HepG2 (cell line): ENCODE results near the gene TRIM10. TPM values are rescaled to one million over a fixed set of nuclear protein-coding genes. Genes with fewer than 3 reads are reported as not detected.

Experiments
- ARNT2 ChIP-seq: sonication (generic); formaldehyde crosslinking; IDR thresholded peaks from 2 replicates; pipeline ENCODE4 v1.8.0; 2022; ENCODE audit warnings: mild to moderate bottlenecking, low read depth, missing genetic modification reagents, moderate library complexity
- FOXK1 ChIP-seq: sonication (generic); formaldehyde crosslinking; IDR thresholded peaks from 2 replicates; pipeline ENCODE4 v1.4.0; 2020; ENCODE audit warnings: low read depth, missing genetic modification reagents, borderline replicate concordance
- FOXP4 ChIP-seq: sonication (generic); formaldehyde crosslinking; IDR thresholded peaks from 2 replicates; pipeline ENCODE4 v1.4.0; 2020; ENCODE audit warnings: missing genetic modification reagents
- HIC2 ChIP-seq: sonication (generic); formaldehyde crosslinking; IDR thresholded peaks from 2 replicates; pipeline ENCODE4 v1.9.0; 2022; ENCODE audit warnings: low read depth, missing genetic modification reagents
- KDM1A ChIP-seq: IDR thresholded peaks from 2 replicates; pipeline ENCODE4 v1.6.1; 2016; ENCODE audit warnings: missing compliant biosample characterization
- MAFF ChIP-seq: IDR thresholded peaks from 2 replicates; pipeline ENCODE4 v1.6.1; 2011; ENCODE audit warnings: low read depth, low read length, improper control_type of control experiment
- MAFK ChIP-seq, 2 experiments: IDR thresholded peaks in 1 of 2; conservative IDR thresholded peaks in 1 of 2; 2 replicates each; pipeline ENCODE4 v1.6.1; 2011; ENCODE audit warnings: improper control_type of control experiment in 2 of 2, low read length in 2 of 2
- MATR3 ChIP-seq: sonication (generic); formaldehyde crosslinking; IDR thresholded peaks from 2 replicates; pipeline ENCODE4 v1.4.0; 2020; ENCODE audit warnings: missing genetic modification reagents
- MTERF4 ChIP-seq: sonication (generic); formaldehyde crosslinking; IDR thresholded peaks from 2 replicates; pipeline ENCODE4 v1.8.0; 2023; ENCODE audit warnings: mild to moderate bottlenecking, missing genetic modification reagents
- PITX1 ChIP-seq: sonication (generic); formaldehyde crosslinking; IDR thresholded peaks from 2 replicates; pipeline ENCODE4 v1.5.1; 2020; ENCODE audit warnings: mild to moderate bottlenecking, missing genetic modification reagents
- REL ChIP-seq: sonication (generic); formaldehyde crosslinking; conservative IDR thresholded peaks from 2 replicates; pipeline ENCODE4 v1.8.0; 2022; ENCODE audit warnings: mild to moderate bottlenecking, missing genetic modification reagents, moderate library complexity
- SETDB1 ChIP-seq: sonication (generic); formaldehyde crosslinking; IDR thresholded peaks from 2 replicates; pipeline ENCODE4 v1.5.1; 2020; ENCODE audit warnings: missing genetic modification reagents, mild to moderate bottlenecking, borderline replicate concordance
- SMYD3 ChIP-seq: sonication (generic); formaldehyde crosslinking; IDR thresholded peaks from 2 replicates; pipeline ENCODE4 v1.8.1; 2023; ENCODE audit warnings: mild to moderate bottlenecking, missing genetic modification reagents
- THAP11 ChIP-seq: IDR thresholded peaks from 2 replicates; pipeline ENCODE4 v1.6.1; 2016; ENCODE audit warnings: missing biosample characterization, missing genetic modification reagents
- ZC3H13 ChIP-seq: sonication (generic); formaldehyde crosslinking; IDR thresholded peaks from 2 replicates; pipeline ENCODE4 v1.8.1; 2023; ENCODE audit warnings: mild to moderate bottlenecking, missing genetic modification reagents, moderate library complexity
- ZNF263 ChIP-seq: sonication (generic); formaldehyde crosslinking; IDR thresholded peaks from 2 replicates; pipeline ENCODE4 v1.4.0; 2020; ENCODE audit warnings: missing genetic modification reagents
- ZNF496 ChIP-seq: sonication (generic); formaldehyde crosslinking; IDR thresholded peaks from 2 replicates; pipeline ENCODE4 v1.8.1; 2023; ENCODE audit warnings: mild to moderate bottlenecking, moderate library complexity, missing genetic modification reagents; ENCODE audit not compliant: insufficient replicate concordance
- ZNF563 ChIP-seq: sonication (generic); formaldehyde crosslinking; IDR thresholded peaks from 2 replicates; pipeline ENCODE4 v1.8.0; 2022; ENCODE audit warnings: mild to moderate bottlenecking, moderate library complexity, missing genetic modification reagents
- ZNF605 ChIP-seq: sonication (generic); formaldehyde crosslinking; IDR thresholded peaks from 2 replicates; pipeline ENCODE4 v1.8.0; 2022; ENCODE audit warnings: mild to moderate bottlenecking, missing genetic modification reagents
- ZNF614 ChIP-seq: IDR thresholded peaks from 2 replicates; pipeline ENCODE4 v1.6.1; 2018; ENCODE audit warnings: missing biosample characterization, missing genetic modification reagents, inconsistent platforms, borderline replicate concordance
- ZNF7 ChIP-seq: IDR thresholded peaks from 2 replicates; pipeline ENCODE4 v1.6.1; 2016; ENCODE audit warnings: missing biosample characterization, missing genetic modification reagents
- ZNF749 ChIP-seq: sonication (generic); formaldehyde crosslinking; IDR thresholded peaks from 2 replicates; pipeline ENCODE4 v1.8.0; 2022; ENCODE audit warnings: mild to moderate bottlenecking, missing genetic modification reagents, moderate library complexity, borderline replicate concordance
- ZNF766 ChIP-seq: sonication (generic); formaldehyde crosslinking; IDR thresholded peaks from 2 replicates; pipeline ENCODE4 v1.5.0; 2020; ENCODE audit warnings: missing genetic modification reagents, borderline replicate concordance
- ZNF891 ChIP-seq: sonication (generic); formaldehyde crosslinking; IDR thresholded peaks from 2 replicates; pipeline ENCODE4 v1.5.0; 2020; ENCODE audit warnings: mild to moderate bottlenecking, missing genetic modification reagents
- polyA plus RNA-seq, 8 experiments: library from polyadenylated mRNA; depleted of rRNA in 3 of 8; stranded (reverse) in 7 of 8; unstranded in 1 of 8; fragments of >200 nt; fragmentation: Illumina TruSeq in 4 of 8; extraction: Trizol in 4 of 8; gene quantifications; 2 replicates each; pipeline versions ENCODE4 v1.2.1 to v1.2.3, GENCODE V29; 2011 to 2016; ENCODE audit warnings: low read depth in 4 of 8, missing spikeins in 1 of 8, mixed read lengths in 1 of 8; ENCODE audit not compliant: insufficient read depth in 1 of 8
- total RNA-seq, 5 experiments: library from RNA; depleted of rRNA; stranded (reverse); fragments of >200 nt; fragmentation: Illumina TruSeq; extraction: Trizol; gene quantifications; 2 replicates each; pipeline ENCODE4 v1.2.3, GENCODE V29; 2016; ENCODE audit warnings: low read depth in 1 of 5
- TF ChIP-seq, protein P1 (sequence below): sonication (generic); formaldehyde crosslinking; IDR thresholded peaks from 2 replicates; pipeline ENCODE4 v1.5.0; 2020; ENCODE audit warnings: missing genetic modification reagents, mild to moderate bottlenecking, borderline replicate concordance

The TRIM10 gene
- total and polyA plus RNA-seq, 2 of the 13 experiments (the other 11 are each of a cell fraction or from before 2014, with no cell fraction given): 4.1 to 6.8 TPM

DNA sequence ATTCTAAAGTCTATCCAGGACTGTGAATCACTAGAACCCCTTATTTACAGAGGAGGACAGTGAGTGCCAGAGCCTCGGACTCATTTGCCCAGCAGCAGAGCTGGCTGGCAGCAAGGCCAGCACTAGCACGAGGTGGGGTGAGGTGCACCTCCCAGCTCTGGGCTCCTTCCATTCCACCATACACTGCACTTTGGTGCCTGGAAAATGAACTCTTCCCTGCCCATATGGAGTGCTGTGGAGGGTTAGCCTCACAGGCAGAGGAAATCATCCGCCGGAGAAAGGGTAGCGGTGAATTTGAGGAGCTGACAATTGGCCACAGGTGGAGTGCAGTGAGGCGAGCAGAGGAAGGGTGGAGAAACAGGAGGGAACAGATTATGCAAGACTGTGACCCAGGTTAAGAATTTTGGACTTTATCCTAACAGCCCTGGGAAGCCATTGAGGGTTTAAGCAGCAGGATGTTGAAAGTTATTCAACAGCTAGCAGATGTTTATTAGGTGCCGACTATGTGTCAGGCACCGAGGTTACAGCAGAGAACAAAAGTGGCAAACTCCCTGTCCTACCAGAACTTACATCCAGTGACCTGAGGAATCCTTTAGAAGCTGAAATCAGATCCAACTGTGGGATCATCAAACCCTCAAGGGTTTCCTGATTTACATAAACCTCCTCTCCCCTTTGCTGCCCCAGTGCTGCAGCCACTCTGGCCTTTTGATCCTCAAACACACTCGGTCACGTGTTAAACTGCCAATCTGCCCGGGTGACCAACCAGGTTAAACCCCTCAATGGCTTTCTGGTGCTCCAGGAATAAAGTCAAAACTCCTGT, 46.0 kb upstream of the TRIM10 start (continued):
- TF ChIP-seq MTERF4 (CRISPR knock-in tag): peak; percentile 25; the same call in 1 of the 2 replicates
- no peak; the same call in 1 of the 2 replicates for TF ChIP-seq KDM1A (CRISPR knock-in tag)
- no peak for TF ChIP-seq ZNF891 (CRISPR knock-in tag)
- peak; percentile 92; the same call in 1 of the 2 replicates for TF ChIP-seq ZNF614 (CRISPR knock-in tag)
- TF ChIP-seq ZNF605 (CRISPR knock-in tag): peak; percentile 91
- TF ChIP-seq ZNF766: 0 out of 2 replicates have a peak, but pooled peaks have one; percentile 89
- TF ChIP-seq ARNT2 (CRISPR knock-in tag): peak; percentile 86
- TF ChIP-seq ZNF749 (CRISPR knock-in tag): no peak
- TF ChIP-seq MATR3: no peak
- TF ChIP-seq SETDB1 (CRISPR knock-in tag): no peak
- no peak for TF ChIP-seq ZNF7 (CRISPR knock-in tag)
- TF ChIP-seq ZC3H13 (CRISPR knock-in tag): peak; percentile 92; the same call in 1 of the 2 replicates
- peak; percentile 80 for TF ChIP-seq ZNF563 (CRISPR knock-in tag)
- TF ChIP-seq, protein P1, sequence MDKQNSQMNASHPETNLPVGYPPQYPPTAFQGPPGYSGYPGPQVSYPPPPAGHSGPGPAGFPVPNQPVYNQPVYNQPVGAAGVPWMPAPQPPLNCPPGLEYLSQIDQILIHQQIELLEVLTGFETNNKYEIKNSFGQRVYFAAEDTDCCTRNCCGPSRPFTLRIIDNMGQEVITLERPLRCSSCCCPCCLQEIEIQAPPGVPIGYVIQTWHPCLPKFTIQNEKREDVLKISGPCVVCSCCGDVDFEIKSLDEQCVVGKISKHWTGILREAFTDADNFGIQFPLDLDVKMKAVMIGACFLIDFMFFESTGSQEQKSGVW: no peak
- peak; percentile 58; the same call in 1 of the 2 replicates for TF ChIP-seq FOXK1
- peak; percentile 87 for TF ChIP-seq FOXP4
- peak; percentile 71 for TF ChIP-seq THAP11 (CRISPR knock-in tag)
- TF ChIP-seq MAFF: no peak
- TF ChIP-seq ZNF263 (CRISPR knock-in tag): 0 out of 2 replicates have a peak, but pooled peaks have one; percentile 28
- TF ChIP-seq ZNF496: no peak
- TF ChIP-seq HIC2 (CRISPR knock-in tag): peak; percentile 92
- no peak for TF ChIP-seq MAFK (conservative IDR thresholded peaks at IDR 0.05 in 1 of 2, IDR thresholded peaks at IDR 0.05 in 1 of 2; ENCODE audit: low read length in 2 of 2)
- 0 out of 2 replicates have a peak, but pooled peaks have one; percentile 42 for TF ChIP-seq REL (CRISPR knock-in tag)
- peak; percentile 72; the same call in 1 of the 2 replicates for TF ChIP-seq SMYD3 (CRISPR knock-in tag)
- peak; percentile 93 for TF ChIP-seq PITX1
